Measurements from ENCODE around the gene CCL23.
"Not testable (repeated sequence)": the region's sequence is repeated elsewhere in the genome, so short reads cannot be mapped to it uniquely, and the experiment has no call there.

Gene CCL23

DNA sequence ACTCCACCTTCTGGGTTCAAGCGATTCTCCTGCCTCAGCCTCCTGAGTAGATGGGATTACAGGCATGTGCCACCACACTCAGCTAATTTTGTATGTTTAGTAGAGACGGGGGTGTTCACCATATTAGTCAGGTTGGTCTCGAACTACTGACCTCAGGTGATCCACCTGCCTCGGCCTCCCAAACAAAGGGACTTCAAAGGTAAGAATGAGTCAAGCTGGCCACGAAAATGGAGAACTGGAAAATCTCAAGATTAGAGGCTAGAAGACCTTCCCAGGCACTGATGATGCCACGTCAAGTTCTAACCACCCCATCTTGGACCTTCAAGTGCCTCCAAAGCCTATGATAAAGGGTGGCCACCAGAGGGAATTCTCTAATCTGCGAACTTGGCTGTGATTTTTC, 15.1 kb downstream of the CCL23 start:
- no peak for DNase-seq

DNA sequence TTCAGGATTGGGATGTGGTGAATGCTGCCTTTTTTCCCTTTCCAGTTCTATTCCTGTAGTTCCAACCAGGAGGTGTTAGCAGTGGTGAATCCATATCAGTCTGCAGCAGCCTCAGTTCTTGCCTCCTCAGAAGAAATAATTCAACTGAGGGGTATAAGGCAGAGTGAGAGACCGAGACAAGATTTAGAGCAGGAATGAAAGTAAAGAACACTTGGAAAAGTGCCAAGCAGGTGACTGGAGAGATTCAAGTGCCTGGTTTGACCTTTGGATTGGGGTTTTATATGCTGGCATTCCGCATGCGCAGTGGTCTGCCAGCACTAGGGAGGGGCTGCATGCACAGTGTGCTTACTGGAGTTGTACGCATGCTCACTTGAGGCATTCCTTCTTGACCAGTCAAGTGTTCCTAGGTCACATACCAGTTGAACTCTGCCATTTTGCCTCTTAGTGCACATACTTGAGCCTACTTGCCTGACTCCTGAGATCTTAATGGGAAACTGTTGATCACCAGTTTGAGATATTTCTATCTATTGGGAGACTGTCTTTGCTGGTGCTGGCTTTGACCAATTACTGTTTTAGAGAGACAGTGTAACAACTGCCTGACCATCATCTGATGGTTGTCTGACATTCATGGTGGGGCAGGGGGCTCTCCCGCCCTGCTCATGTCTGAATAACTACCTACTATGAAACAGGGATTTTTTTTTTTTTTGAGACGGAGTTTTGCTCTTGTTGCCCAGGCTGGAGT, 15.7 kb downstream of the CCL23 start:
- DNase-seq = peak; percentile 14

DNA sequence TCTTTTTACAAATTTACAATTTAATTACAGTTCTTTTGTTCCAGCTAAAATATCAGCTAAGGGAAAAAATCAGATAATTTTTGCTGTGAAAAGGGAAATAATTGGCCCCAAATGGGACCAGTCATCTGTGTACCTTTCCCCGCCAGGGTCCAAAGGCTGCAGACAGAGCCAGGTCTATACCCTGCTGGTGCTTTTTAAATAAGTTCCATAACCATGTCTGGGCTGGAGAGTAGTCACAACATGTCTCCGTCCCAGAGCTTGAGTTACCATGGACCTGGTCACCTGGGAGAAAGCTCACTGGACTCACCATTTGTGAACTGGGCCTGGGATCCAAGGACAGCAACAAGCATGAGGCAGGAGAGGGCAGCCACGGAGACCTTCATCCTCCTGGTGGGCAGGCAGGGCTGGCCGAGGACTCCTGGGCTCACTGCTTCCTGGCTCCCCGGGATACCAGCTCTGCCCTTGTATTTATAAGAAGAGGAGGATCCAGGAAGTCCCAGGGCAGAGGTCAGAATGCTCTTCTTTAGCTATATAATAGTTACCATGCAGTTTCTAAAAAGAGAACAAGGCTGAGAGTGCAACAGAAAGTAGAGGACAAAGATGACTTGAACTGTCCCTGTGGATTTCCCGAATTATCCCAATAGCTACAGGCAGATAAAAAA, 16.5 kb downstream of the CCL23 start, which contains the start of gene CCL15:
Gene CCL15 (minus strand): TSS at position 444 of the 662 bp plus-strand sequence. CDS start 61 bp downstream, at position 383.
- DNase-seq = no peak

DNA sequence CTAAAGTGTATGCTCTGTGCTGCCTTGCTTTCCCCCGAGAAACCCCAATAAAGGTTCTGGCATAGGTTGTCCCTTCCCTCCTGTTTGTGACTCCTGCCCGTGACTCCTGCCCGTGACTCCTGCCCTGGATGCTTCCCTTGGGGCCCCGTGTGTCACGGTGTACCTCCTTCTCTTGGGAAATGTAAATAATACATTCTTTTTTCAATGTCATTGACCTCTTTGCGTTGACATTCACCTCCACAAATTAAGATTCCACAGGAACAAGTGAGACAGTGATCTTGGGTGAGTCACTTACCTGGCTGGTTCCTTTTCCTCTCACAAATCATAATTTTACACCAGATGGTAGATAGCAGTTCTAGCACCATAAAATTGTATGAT, 17.1 kb downstream of the CCL23 start:
- no peak for DNase-seq

DNA sequence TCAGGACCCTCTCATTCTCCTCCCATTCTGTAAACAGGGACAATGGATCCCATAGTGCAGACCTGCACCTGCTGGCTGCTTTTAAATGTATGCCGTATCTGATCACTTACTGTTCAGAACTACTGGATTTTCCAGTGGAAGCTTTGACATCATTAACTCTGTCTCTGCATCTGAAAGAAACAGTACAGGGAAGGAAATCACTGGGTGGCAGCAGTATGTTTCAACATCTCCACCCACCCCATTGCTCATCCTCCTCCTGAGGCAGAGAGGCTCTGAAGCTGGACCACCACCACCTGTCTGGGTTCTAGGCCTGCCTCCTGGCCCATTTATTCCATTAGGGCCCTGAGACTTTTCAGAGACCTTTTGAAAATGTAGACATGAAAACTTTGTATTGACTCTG, 19.0 kb downstream of the CCL23 start:
- DNase-seq = no peak

DNA sequence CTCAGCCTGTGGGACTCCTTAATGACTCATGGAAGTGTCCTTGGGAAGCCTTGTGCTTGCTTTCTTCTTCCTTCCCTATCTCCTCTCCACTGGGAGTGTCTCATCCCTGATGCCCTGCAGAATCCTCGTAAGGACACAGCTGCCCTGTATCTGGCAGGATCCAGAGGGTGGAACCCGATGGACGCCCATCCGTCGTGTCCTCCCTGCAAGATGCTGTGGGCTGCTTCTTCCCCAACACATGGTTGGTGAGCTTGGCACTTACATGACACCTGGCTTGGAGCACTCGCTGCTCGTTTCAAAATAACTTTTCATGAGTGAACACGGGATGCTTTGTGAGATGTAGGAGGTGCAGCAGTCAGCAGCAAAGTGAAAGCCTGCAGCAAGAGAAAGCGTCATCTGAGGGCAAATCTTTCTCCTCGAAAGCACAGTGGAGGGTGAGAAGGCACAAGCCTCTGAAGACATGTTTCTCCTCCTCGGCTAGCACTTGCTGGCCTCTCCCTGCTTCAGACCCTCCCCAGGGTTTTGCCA, 19.7 kb downstream of the CCL23 start:
- DNase-seq = no peak

DNA sequence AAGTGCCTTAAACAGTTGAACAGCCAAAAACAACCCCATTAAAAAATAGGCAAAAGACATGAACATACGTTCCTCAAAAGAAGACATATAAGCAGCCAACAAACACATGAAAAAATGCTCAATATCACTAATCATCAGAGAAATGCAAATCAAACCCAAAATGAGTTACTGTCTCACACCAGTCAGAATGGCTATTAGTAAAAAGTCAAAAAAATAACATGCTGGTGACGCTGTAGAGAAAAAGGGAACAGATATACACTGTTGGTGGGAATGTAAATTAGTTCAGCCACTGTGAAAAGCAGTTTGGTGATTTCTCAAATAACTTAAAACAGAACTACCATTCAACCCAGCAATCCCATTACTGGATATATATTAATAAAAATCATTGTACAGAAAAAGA, 22.4 kb downstream of the CCL23 start:
- DNase-seq = not testable (repeated sequence)

DNA sequence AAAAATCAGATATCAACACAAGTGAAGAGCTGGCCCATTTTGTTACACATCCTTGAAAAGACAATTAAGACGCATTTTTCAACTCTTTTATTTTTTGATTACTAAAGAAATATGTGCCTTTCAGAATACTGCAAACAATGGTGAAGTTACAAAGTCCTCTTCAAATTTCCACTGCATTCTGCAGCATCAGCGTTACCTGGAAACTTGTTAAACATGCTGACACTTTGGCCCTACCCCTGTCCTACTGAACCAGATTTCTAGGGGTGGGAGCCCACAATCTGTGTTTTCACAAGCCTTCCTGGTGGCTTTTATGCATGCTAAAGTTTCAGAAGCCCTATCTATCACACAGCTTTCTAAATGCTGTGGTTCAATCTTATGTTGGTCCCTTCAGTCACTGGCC, 26.7 kb downstream of the CCL23 start:
- no peak for DNase-seq

DNA sequence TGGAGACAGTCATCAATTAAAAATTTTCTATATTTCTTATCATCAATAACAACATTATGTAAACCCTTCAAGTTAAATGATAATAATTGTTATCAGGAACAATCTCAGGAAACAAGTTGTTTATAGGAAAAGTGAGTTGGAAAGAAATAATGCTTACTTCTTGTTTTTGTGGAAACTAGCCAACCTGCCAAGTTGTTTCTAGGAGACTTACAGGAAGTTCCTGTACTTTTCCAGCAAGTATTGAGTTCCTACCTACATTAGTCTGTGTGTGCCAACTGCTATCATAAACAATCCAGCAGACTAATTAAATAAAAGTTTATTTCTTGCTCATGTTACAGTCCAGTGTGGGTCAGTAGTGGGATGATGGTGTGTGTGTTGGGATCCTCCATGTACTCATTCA, 29.6 kb downstream of the CCL23 start:
- no peak for DNase-seq

DNA sequence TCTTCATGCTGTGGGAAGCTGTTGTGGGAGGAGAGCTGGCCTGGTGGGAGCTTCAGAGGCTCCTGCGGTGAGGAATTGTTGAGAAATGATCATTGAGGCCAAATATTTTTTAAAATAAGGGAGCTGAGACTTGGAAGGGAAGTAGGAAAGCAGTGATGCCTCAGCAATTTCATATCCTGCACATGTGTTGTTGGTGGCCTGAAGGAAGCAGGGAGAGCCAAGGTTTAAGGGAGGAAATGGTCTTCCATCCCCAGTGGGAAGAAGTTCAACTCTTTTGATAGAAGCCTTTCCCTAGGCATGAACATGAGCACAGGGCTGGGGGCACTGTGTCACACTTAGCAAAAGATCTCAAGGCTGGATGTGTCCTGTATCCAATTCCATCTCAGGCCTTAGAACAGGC, 31.1 kb downstream of the CCL23 start, which contains the start of gene CCL14:
Gene CCL14 (minus strand): TSS at position 87 of the 400 bp plus-strand sequence. CDS start 80 bp downstream, at position 7.
- DNase-seq = no peak

DNA sequence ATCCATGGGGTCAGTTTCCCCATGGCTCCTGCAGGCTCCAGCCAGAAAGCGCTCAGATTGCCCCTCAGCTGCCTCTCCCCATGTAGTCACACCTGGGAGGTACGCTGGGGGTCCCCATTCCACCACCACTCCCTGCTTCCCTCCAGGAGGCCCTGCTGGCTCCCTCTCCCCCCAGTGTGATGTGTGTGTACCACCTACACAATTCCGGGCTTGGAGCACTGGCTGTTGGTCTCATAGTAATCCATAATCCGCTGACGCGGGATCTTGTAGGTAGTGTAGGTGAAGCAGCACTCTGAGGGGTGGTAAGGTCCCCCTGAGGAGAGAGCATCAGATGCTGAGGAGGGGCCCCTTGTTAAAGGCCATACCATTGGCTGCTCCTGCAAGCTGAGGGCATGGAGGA, 33.6 kb downstream of the CCL23 start:
- no peak for DNase-seq

DNA sequence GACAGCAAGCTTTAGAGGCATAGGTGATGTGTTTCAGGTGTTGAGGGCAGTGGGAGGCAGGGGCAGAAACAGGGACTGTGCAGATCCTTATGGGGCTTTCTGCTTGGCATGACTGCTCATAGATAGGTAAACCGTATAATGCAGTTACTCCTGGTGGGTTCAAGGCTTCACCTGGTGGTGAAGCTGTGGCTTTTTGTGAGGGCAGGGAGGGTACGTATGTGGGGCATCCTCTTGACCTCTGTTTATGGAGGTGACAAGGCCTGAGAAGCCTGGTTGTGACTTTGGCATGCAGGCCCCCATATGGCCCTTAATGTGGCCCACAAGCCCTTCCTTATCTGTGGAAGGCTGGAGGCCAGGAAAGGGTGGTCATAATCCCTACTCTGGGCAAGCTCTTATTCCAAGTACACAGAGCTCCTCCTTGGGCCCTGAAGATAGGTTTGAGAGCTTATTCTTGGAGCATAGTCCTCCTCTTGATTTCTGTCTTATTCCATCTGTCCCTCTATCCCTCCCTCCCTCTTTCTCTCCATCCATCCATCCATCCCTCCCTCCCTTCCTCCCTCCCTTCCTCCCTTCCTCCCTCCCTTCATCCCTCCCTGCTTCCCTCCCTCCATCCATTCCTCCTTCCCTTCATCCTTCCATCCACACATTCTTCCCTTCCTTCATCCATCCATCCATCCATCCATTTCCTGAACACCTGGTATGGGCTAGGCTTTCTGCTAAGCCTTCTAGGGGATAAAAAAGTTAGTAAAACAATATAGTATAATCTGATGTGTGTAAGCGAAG, 35.2 kb downstream of the CCL23 start:
- DNase-seq = no peak

DNA sequence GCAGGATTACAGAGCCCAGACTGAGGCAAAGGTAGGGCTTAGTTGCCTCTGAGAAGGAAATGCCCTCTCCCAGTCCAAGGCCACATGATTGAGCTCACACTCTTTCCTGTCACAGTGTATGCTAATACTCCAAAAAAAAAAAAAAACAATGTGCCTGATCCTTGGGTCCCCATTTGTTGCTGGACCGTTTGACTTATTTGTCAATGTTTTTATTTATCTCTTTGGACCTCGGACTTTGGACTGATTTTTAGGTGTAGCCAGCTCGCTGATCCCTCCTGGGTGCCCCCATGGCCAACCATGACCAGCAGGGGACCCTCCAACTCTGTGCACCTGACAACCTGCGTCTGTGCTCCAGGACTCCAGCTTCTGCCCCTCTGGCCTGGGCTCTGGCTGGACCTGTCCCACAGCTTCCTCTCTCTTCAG, 35.9 kb downstream of the CCL23 start:
- no peak for DNase-seq

DNA sequence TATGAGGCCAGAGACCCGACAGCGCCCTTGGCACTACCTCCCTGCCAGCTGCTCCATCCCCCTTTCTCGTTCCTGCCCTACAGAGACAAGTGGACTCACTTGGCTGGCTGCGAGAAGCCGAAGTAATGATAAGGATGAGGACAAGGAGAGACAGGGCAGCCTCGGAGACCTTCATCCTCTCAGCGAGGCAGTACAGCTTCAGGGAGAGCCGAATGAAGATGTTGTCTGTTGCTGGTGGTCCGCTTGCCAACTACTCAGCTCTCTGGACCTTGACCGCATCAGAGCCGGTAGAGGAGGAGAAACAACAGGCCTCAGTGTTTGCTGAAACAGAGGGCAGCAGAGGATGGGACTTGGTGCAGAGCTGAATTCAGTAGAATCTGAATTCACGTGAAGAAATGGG, 36.5 kb downstream of the CCL23 start, which contains the start of gene CCL16:
Gene CCL16 (minus strand): TSS at position 252 of the 400 bp plus-strand sequence. CDS start 77 bp downstream, at position 175.
- DNase-seq = no peak

DNA sequence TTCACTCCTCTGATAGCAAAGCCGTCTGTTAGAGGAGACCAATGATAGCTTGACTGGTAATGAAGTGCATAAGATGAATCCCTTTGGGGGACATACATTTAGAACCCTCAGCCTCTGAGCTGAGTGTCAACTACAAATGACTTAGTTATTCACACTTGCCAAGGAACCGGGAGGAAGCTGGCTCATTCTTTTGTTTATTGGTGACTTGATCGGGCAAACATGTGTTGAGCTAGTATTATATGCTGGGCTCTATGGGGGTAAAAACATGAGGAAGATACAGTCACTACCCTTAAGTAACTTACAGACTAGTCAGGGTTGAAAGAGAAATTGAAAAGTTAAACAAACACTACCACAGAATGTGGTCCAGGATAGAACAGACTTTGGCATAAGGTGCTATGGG, 39.4 kb downstream of the CCL23 start:
- DNase-seq = no peak

DNA sequence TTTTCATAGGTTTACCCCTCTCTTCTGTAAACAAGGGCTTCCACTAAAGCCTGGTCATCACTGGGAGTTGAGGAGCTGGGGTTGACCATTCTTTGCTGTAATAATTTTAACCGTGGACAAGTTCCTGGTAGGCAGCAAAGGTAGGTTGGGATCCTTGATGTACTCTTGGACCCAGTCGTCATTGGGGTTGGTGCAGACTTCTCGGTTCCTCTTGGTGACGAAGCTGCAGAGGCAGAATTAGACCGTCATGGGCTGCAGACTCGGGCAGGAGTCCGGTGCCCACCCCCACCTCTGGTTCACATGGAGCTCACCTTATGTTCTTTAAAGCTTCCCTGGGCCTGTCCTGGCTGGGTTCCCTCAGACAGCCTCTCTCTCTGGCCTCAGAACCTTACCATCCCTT, 40.3 kb downstream of the CCL23 start:
- no peak for DNase-seq

DNA sequence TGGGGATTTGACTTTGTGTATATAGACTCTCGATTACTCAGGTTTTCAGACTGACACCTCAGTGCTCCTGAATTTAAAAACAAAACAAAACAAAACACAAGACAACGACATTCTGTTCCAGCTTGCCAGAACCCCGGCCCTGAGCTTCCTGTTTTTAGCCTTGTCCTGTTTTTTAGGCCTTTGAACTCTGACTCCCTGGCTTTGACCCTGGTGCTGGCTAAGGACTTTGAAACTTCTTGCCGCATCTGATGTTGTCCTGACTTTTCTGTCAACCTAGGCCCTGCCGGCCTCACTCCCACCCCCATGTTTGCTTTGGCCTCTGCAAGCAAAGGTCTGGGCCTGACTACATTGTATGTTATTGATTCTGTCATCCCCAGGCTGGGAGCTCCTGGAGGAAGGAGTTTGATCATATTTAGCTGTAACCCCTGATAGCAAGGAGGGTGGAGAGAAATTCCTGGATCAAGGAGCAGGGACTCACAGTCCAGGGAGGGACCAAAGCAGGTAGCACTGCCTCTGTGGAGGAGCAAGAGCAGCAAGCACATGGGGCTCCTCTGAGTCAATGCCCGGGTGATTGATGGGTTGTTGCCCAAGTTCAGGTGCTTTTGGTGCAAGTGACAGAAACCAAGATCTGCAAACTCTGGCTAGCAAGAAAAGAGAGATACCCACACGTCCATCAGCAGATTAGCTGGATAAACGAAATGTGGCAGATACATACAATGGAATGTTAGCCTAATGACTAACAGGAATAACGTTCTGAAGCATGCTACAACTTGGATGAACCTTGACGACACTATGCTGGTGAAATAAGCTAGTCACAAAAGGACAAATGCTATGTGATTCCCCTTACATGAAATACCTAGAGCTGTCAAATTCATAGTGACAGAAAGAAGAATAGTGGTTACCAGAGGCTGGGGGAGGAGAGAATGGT, 44.2 kb downstream of the CCL23 start:
- no peak for DNase-seq

DNA sequence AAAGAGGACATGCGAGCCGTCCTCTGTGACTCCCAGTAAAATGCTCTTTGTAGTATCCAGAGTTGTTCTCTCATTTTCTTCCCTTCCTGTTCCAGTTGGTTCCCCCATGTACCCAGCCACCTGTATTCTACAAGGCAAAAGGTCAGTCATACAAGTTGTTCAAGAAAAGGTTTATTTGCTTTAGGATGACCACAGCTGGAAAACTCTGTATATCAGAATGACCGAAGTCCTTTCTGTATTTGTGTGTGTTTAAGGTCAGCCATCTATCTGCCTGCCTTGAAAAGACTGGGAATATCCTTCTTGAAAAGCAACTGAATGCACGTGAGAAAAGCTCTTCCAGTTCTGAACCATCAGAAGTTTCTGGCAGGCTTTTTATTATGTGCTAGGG, 44.8 kb downstream of the CCL23 start:
- DNase-seq = no peak

DNA sequence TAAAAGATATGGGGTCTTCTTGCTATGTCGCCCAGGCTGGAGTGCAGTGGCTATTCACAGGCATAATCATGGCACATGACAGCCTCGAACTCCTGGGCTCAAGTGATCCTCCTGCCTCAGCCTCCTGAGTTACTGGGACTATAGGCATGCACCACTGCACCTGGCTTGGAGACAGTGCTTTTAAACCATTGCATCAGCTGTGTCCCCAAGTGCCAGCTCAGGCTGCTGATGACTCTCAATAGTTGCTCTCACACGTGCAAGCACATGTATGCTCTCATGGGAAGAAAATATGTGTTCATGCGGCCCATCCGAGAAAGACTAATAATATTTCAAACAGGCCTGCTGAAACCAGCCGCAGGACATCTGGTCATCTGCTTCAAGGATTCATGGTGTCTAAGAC, 45.2 kb downstream of the CCL23 start:
- no peak for DNase-seq

DNA sequence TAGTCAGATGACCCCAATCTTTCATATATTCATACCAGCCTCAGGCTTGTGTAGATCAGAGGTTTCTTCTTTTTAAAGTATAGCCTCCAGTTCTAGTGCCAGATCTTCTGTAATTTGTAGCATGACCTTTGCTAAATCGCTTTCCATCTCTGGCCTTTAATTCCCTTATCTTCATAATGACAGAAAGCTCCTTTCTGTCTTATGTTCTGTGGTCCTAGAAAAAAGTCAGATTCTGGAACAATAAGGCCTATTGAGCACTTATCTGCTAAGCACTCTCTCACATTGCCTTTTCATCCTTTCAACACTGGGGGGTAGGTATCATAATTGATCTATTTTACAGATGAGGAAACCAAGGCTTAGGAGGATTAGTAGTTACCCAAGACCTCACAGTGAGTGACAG, 45.7 kb downstream of the CCL23 start:
- no peak for DNase-seq

DNA sequence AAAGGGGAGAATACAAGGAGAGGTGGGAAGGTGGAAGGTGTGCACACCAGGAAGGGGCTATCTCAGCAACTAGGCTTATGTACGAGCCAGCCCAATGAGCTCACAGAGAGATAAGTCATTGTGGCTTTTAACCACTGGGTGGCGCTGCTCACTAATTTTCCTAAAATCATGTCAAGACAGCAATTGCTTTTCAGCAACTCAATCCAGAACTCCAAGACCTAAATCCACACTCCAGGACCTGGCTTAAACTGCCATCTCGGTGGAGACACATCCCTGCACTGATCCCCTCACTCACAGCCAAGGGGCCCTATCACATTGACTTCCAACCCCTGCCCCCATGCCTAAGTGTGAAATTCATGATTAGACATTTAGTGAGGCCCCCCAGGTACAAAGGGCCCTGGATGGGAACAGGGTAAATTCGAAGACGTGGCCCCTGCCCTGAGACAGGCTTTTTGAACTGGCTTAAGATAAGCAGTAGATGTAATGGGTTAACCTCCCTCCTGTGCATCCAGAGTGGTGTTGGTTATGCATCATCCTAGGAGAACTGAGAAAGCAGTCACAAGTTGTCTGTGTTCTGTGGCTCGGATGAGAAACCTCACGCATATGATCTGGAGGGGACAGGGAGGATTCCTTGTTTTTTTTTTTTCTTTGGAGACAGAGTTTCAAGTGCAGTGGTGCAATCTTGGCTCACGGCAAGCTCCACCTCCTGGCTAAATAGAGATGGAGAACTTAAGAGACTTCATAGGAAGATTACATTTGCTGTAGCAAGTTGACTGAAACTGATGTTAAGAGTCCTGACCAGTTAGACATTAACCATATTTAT, 48.0 kb downstream of the CCL23 start:
- peak; percentile 58 for DNase-seq
